ENCODE data around the gene GMEB2.
A peak's percentile ranks its signal among the peaks of the same experiment; 100 is the strongest.
"Not testable (repeated sequence)": the region's sequence is repeated elsewhere in the genome, so short reads cannot be mapped to it uniquely, and the experiment has no call there.

GMEB2 gene

GRCh38 chr20:63570281-63571086 is 56.4 kb downstream of the GMEB2 start:
- DNase-seq, result no peak

- DNase-seq, result no peak
Observed at GRCh38 chr20:63568986-63569949, 57.6 kb downstream of the GMEB2 start.

- DNase-seq, result no peak
Observed at GRCh38 chr20:63568170-63568981, 58.5 kb downstream of the GMEB2 start.

- DNase-seq, result peak; percentile 81 to 82
Observed at GRCh38 chr20:63567386-63568169, 59.3 kb downstream of the GMEB2 start.

DNA sequence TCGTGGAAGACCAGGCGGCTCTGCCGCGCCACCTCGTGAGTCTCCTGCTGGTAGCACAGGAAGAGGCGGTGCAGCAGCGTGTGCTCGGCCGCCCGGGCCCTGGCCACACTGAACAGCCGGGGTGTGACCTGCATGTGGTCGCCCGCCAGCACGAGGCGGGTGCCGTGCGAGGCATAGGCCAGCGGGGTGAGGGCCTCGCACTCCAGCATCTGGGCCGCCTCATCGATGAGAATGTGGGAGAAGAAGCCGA is 59.8 kb downstream of the GMEB2 start:
- DNase-seq, result no peak

DNA sequence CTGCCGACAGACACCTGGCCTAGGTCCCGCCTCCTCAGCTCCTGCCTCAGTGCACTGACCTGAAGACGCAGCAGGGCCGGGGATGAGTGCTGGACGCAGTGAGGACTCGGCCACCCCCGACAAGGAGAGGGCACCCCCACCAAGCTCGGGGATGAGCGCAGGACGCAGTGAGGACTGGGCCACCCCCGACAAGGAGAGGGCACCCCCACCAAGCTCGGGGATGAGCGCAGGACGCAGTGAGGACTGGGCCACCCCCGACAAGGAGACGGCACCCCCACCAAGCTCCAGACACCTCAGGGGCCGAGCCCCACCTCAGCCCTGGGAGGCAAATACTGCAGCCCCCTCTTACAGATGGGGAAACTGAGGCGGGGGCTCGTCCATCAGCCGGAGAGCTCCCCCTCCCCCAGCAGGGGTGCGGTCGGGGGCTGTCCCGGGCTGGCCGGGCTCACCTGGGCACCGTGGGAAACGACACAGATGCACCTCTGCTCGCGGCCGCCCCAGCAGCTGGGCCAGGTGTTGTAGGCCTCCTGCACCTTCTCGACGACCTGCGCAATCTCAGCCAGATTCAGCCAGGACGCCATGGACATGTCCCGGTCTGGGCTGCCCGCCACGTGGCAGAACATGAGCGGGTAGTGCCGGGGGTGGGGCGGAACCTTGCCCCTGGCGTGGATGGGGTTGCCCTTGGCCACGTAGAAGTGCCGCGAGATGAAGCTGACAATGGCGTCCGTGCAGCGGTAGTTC is 60.3 kb downstream of the GMEB2 start:
- DNase-seq, result no peak

DNA sequence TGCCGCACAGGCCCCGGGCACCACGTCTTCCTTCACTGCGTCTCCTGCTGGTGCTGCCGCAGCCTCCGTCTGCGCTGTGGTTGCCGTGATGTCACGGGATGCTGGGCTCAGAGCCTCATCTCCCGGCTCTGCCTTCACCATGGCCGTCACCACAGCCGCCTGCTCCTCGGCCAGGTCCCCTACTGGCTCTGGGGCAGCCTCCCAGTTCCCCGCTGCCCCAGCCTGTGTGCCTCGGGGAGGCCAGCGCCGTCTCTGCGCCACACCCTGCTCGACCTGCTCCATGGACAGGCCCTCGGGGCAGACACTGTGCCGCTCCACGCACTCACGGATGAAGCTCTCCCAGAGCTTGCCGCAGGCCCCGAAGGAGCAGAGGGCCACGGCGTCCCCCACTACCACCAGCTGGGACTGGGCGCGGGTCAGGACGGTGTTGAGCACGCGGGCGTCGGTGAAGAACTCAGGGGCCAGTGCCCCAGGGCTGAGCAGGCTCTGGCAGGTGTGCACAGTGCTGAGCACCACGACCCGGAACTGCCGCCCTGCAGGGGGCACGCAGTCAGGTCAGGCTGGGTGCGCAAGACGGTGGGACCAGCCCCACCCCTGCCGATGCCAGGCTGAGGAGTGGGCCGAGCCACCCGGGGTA is 61.1 kb downstream of the GMEB2 start:
- DNase-seq, result no peak

GRCh38 chr20:63565021-63565698 is 61.7 kb downstream of the GMEB2 start:
- DNase-seq, result no peak

- no peak for DNase-seq
Observed at GRCh38 chr20:63564036-63564810, 62.7 kb downstream of the GMEB2 start.

DNA sequence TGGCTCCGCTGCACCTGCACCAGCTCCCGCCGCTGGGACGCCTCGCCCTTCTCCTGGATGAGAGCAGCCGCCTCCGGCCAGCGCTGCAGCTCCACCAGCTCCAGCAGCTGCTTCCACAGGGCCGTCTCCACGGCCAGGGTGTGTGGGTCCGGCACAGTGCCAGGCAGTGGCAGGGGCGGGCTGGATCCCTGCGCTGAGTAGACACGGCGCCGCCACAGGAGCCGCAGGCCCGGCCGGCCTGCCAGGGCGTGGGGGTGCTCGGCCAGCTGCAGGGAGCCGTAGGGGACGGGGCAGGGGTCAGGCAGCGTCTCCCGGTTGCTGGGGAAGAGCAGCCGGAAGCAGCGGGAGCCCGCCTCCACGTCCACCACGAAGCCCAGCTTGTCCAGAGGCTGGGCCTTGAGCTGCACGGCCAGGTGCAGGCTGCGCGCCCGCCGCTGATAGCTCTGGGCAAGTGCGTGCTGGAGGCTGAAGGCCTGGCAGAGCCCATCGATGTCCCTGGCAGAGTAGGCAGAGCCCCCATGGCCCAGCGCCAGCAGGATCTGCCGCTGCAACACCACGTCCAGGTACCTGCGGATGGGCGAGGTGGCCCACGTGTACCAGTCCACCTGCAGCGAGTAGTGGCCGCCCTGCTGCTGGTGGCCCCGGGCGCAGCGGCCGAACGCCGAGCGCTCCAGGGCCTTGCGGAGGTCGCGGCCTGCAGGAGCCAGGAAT is 63.5 kb downstream of the GMEB2 start:
- no peak for DNase-seq

- DNase-seq, result no peak
Observed at GRCh38 chr20:63562461-63563224, 64.3 kb downstream of the GMEB2 start.

GRCh38 chr20:63561624-63562396 is 65.1 kb downstream of the GMEB2 start:
- DNase-seq, result no peak

DNA sequence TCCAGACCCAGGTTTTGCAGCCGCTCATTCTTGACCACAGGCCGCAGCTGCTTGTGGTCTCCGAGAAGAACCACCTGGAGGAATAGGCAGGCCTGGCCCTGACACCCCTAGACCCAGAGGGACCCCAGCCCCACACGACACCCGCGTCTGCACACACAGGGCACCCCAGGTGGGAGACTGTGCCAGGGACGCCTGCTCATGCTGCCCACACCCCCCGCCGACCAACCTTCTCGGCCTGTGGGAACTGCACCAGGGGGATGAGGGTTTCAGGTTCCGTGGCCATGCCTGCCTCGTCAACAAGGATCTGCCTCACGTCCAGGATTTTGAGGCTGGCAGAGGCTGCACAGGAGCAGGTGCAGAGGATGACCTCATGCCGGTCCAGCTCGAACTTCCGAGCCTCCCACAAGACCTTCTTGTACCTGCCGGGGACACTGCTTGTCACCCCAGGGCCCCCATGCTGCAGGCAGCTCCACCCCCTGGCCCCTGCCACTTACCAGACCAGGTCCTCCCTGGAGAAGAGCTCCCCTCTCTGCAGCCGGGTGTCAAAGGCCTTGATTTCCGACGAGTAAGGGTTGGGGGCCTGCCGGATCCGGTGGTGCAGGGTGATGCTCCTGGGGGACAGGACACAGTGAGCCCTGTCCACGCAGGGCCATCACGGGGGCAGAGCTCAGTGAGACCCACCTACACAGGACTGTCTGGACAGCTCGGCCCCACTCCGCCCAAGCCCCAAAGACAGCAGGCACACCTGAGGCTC is 65.9 kb downstream of the GMEB2 start:
- no peak for DNase-seq

- DNase-seq, result no peak
Observed at GRCh38 chr20:63560333-63560805, 66.5 kb downstream of the GMEB2 start.

DNA sequence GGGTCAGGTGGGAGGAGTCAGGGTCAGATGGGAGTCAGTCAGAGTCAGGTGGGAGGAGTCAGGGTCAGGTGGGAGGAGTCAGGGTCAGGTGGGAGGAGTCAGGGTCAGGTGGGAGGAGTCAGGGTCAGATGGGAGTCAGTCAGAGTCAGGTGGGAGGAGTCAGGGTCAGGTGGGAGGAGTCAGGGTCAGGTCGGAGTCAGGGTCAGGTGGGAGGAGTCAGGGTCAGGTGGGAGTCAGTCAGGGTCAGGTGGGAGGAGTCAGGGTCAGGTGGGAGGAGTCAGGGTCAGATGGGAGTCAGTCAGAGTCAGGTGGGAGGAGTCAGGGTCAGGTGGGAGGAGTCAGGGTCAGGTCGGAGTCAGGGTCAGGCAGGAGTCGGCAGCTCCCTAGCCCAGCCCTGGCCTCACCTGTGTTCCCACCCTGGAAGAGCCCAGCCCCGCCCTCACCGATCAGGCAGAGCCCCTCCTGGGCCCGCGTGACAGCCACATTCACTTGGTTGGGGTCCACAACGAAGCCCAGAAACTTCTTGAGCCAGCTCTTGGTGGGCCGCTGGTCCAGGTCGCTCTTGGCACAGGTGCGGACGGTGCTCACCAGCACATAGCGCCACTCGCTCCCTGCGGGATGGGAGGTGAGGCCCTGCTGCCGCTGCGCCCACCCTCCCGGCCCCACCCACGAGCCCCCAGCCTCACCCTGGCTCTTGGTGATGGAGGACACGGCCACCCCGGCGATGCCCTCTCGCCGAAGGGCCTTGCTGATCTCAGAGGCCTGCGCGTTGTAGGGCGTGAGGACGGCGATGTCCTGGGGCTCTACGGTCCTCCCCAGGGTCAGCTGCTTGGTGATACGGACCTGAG is 67.2 kb downstream of the GMEB2 start:
- not testable (repeated sequence) for DNase-seq
